HepG2 (cell line): ENCODE data around the gene KATNA1. TPM values are rescaled to one million over a fixed set of nuclear protein-coding genes. Genes with fewer than 3 reads are reported as not detected.

Source experiments
- DNMT1 ChIP-seq: sonication (generic); formaldehyde crosslinking; IDR thresholded peaks from 2 replicates; pipeline ENCODE4 v1.5.1; 2020; ENCODE audit warnings: mild to moderate bottlenecking, missing genetic modification reagents
- POLR2A ChIP-seq, 2 experiments: IDR thresholded peaks; 2 replicates each; pipeline ENCODE4 v1.6.1; 2011; ENCODE audit warnings: low read depth in 2 of 2, low read length in 2 of 2, mild to moderate bottlenecking in 1 of 2, moderate library complexity in 1 of 2; ENCODE audit not compliant: insufficient read depth in 1 of 2
- REL ChIP-seq: sonication (generic); formaldehyde crosslinking; conservative IDR thresholded peaks from 2 replicates; pipeline ENCODE4 v1.8.0; 2022; ENCODE audit warnings: mild to moderate bottlenecking, missing genetic modification reagents, moderate library complexity
- RELA ChIP-seq: sonication (generic); formaldehyde crosslinking; IDR thresholded peaks from 2 replicates; pipeline ENCODE4 v1.4.0; 2020; ENCODE audit warnings: missing genetic modification reagents
- RFXANK ChIP-seq: IDR thresholded peaks from 2 replicates; pipeline ENCODE4 v1.6.1; 2016
- TSC22D2 ChIP-seq: sonication (generic); formaldehyde crosslinking; IDR thresholded peaks from 2 replicates; pipeline ENCODE4 v1.5.1; 2020; ENCODE audit warnings: missing genetic modification reagents, mild to moderate bottlenecking, borderline replicate concordance
- YEATS4 ChIP-seq: sonication (generic); formaldehyde crosslinking; IDR thresholded peaks from 2 replicates; pipeline ENCODE4 v1.4.0; 2020; ENCODE audit warnings: missing genetic modification reagents, borderline replicate concordance
- ZFP37 ChIP-seq: sonication (generic); formaldehyde crosslinking; IDR thresholded peaks from 2 replicates; pipeline ENCODE4 v1.4.0; 2020; ENCODE audit warnings: missing genetic modification reagents, borderline replicate concordance
- ZFP82 ChIP-seq: sonication (generic); formaldehyde crosslinking; IDR thresholded peaks from 2 replicates; pipeline ENCODE4 v1.5.1; 2020; ENCODE audit warnings: mild to moderate bottlenecking, missing genetic modification reagents, borderline replicate concordance
- ZMAT3 ChIP-seq: sonication (generic); formaldehyde crosslinking; conservative IDR thresholded peaks from 2 replicates; pipeline ENCODE4 v1.7.0; 2021; ENCODE audit warnings: missing genetic modification reagents
- ZMYM4 ChIP-seq: sonication (generic); formaldehyde crosslinking; IDR thresholded peaks from 2 replicates; pipeline ENCODE4 v1.8.1; 2023; ENCODE audit warnings: mild to moderate bottlenecking, missing genetic modification reagents
- ZNF205 ChIP-seq: IDR thresholded peaks from 2 replicates; pipeline ENCODE4 v1.6.1; 2018; ENCODE audit warnings: missing biosample characterization, missing genetic modification reagents
- ZNF256 ChIP-seq: sonication (generic); formaldehyde crosslinking; conservative IDR thresholded peaks from 2 replicates; pipeline ENCODE4 v1.4.0; 2020; ENCODE audit warnings: missing genetic modification reagents
- ZNF260 ChIP-seq: sonication (generic); formaldehyde crosslinking; IDR thresholded peaks from 2 replicates; pipeline ENCODE4 v1.4.0; 2020; ENCODE audit warnings: missing genetic modification reagents, low read depth, mild to moderate bottlenecking, borderline replicate concordance
- ZNF331 ChIP-seq: sonication (generic); formaldehyde crosslinking; IDR thresholded peaks from 2 replicates; pipeline ENCODE4 v1.4.0; 2020; ENCODE audit warnings: missing genetic modification reagents
- ZNF343 ChIP-seq: sonication (generic); formaldehyde crosslinking; IDR thresholded peaks from 2 replicates; pipeline ENCODE4 v1.4.0; 2020; ENCODE audit warnings: mild to moderate bottlenecking, missing genetic modification reagents
- ZNF564 ChIP-seq: sonication (generic); formaldehyde crosslinking; IDR thresholded peaks from 2 replicates; pipeline ENCODE4 v1.8.1; 2023; ENCODE audit warnings: mild to moderate bottlenecking, missing genetic modification reagents
- ZNF614 ChIP-seq: IDR thresholded peaks from 2 replicates; pipeline ENCODE4 v1.6.1; 2018; ENCODE audit warnings: missing biosample characterization, missing genetic modification reagents, inconsistent platforms, borderline replicate concordance
- ZNF841 ChIP-seq: sonication (generic); formaldehyde crosslinking; IDR thresholded peaks from 2 replicates; pipeline ENCODE4 v1.8.1; 2023; ENCODE audit warnings: missing genetic modification reagents, borderline replicate concordance
- ZNF878 ChIP-seq: sonication (generic); formaldehyde crosslinking; IDR thresholded peaks from 2 replicates; pipeline ENCODE4 v1.8.1; 2023; ENCODE audit warnings: mild to moderate bottlenecking, missing genetic modification reagents, moderate library complexity
- ZSCAN20 ChIP-seq: sonication (generic); formaldehyde crosslinking; IDR thresholded peaks from 2 replicates; pipeline ENCODE4 v1.4.0; 2020; ENCODE audit warnings: missing genetic modification reagents, mild to moderate bottlenecking, borderline replicate concordance
- polyA plus RNA-seq, 8 experiments: library from polyadenylated mRNA; depleted of rRNA in 3 of 8; stranded (reverse) in 7 of 8; unstranded in 1 of 8; fragments of >200 nt; fragmentation: Illumina TruSeq in 4 of 8; extraction: Trizol in 4 of 8; gene quantifications; 2 replicates each; pipeline versions ENCODE4 v1.2.1 to v1.2.3, GENCODE V29; 2011 to 2016; ENCODE audit warnings: low read depth in 4 of 8, missing spikeins in 1 of 8, mixed read lengths in 1 of 8; ENCODE audit not compliant: insufficient read depth in 1 of 8
- total RNA-seq, 5 experiments: library from RNA; depleted of rRNA; stranded (reverse); fragments of >200 nt; fragmentation: Illumina TruSeq; extraction: Trizol; gene quantifications; 2 replicates each; pipeline ENCODE4 v1.2.3, GENCODE V29; 2016; ENCODE audit warnings: low read depth in 1 of 5
- TF ChIP-seq, protein P1 (sequence below): sonication (generic); formaldehyde crosslinking; IDR thresholded peaks from 2 replicates; pipeline ENCODE4 v1.8.0; 2022; ENCODE audit warnings: missing genetic modification reagents, mild to moderate bottlenecking, borderline replicate concordance
- TF ChIP-seq, protein P2 (sequence below): sonication (generic); formaldehyde crosslinking; IDR thresholded peaks from 2 replicates; pipeline ENCODE4 v1.4.0; 2020; ENCODE audit warnings: missing genetic modification reagents
- TF ChIP-seq, protein P3 (sequence below): sonication (generic); formaldehyde crosslinking; conservative IDR thresholded peaks from 2 replicates; pipeline ENCODE4 v1.4.0; 2020; ENCODE audit warnings: missing genetic modification reagents
- TF ChIP-seq, protein P4 (sequence below): sonication (generic); formaldehyde crosslinking; IDR thresholded peaks from 2 replicates; pipeline ENCODE4 v1.5.0; 2020; ENCODE audit warnings: missing genetic modification reagents
- TF ChIP-seq, protein P5 (sequence below): sonication (generic); formaldehyde crosslinking; IDR thresholded peaks from 2 replicates; pipeline ENCODE4 v1.4.0; 2020; ENCODE audit warnings: missing genetic modification reagents

Gene KATNA1
- total and polyA plus RNA-seq, 2 of the 13 experiments (the other 11 are each of a cell fraction or from before 2014, with no cell fraction given) = 14.8 to 25.3 TPM

DNA sequence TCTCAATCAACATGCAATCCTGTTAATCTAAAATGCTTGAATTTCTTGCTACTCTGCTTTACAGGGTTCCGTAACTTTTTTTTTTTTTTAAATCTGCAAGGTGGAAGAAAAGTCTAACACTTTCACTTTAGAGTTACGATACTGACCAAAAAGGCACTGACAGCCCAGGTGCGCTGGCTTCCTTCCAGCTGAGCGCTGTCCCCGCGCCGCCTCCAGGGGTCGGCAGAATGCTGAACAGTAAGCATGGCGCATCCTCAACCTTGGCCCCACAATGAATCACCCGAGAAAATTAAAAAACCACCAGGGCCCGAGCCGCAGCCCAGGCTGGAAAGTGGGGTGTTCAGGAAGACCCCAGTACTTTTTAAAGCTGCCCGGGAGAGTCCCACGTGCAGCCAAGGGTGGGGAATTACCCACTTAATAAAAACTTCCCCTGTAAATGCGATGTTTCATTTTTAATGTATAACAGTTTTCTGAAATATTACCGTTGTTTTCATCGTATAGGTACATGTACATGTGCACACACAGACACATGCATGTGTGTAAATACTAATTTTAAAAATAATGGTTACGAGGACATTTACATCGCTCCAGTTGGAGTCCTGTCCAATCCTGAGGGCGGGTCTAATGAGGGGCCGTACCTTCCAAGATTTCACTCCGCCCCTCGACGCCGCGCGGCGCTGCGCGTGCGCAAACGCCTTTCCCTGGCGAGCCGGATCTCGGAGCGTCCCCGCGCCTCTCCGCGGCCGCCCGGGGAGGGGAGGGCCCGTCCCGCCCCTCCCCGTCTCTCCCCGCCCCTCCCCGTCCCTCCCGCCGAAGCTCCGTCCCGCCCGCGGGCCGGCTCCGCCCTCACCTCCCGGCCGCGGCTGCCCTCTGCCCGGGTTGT lies 82.7 kb downstream of the KATNA1 start, which contains the start of gene GINM1 (continued):
- TF ChIP-seq, protein P1, sequence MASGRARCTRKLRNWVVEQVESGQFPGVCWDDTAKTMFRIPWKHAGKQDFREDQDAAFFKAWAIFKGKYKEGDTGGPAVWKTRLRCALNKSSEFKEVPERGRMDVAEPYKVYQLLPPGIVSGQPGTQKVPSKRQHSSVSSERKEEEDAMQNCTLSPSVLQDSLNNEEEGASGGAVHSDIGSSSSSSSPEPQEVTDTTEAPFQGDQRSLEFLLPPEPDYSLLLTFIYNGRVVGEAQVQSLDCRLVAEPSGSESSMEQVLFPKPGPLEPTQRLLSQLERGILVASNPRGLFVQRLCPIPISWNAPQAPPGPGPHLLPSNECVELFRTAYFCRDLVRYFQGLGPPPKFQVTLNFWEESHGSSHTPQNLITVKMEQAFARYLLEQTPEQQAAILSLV = no peak
- TF ChIP-seq ZNF564 (CRISPR knock-in tag) (no peak), ZSCAN20 (CRISPR knock-in tag) (no peak; the same call in 1 of the 2 replicates), YEATS4 (CRISPR knock-in tag) (peak; percentile 31), ZNF260 (CRISPR knock-in tag) (no peak), ZNF343 (CRISPR knock-in tag) (no peak), RELA (no peak), ZNF841 (no peak), ZMAT3 (CRISPR knock-in tag) (no peak), ZNF256 (no peak), DNMT1 (CRISPR knock-in tag) (no peak), ZNF331 (CRISPR knock-in tag) (peak; percentile 71; the same call in 1 of the 2 replicates), ZNF205 (0 out of 2 replicates have a peak, but pooled peaks have one; percentile 21), ZFP37 (CRISPR knock-in tag) (no peak), POLR2A (IDR thresholded peaks at IDR 0.05; ENCODE audit: insufficient read depth in 1 of 2, low read depth in 2 of 2, low read length in 2 of 2) (0 out of 4 replicates have a peak, but pooled peaks of 1 of the 2 experiments have one; percentile 6), ZNF878 (CRISPR knock-in tag) (no peak), REL (no peak), ZFP82 (no peak; the same call in 1 of the 2 replicates), ZMYM4 (peak; percentile 50; the same call in 1 of the 2 replicates), TSC22D2 (CRISPR knock-in tag) (peak; percentile 63; the same call in 1 of the 2 replicates), RFXANK (no peak), ZNF614 (peak; percentile 73; the same call in 1 of the 2 replicates)
- TF ChIP-seq, protein P2, sequence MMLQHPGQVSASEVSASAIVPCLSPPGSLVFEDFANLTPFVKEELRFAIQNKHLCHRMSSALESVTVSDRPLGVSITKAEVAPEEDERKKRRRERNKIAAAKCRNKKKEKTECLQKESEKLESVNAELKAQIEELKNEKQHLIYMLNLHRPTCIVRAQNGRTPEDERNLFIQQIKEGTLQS (CRISPR knock-in tag) = no peak
- TF ChIP-seq, protein P3, sequence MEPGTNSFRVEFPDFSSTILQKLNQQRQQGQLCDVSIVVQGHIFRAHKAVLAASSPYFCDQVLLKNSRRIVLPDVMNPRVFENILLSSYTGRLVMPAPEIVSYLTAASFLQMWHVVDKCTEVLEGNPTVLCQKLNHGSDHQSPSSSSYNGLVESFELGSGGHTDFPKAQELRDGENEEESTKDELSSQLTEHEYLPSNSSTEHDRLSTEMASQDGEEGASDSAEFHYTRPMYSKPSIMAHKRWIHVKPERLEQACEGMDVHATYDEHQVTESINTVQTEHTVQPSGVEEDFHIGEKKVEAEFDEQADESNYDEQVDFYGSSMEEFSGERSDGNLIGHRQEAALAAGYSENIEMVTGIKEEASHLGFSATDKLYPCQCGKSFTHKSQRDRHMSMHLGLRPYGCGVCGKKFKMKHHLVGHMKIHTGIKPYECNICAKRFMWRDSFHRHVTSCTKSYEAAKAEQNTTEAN (CRISPR knock-in tag) = 0 out of 2 replicates have a peak, but pooled peaks have one; percentile 22
- TF ChIP-seq, protein P4, sequence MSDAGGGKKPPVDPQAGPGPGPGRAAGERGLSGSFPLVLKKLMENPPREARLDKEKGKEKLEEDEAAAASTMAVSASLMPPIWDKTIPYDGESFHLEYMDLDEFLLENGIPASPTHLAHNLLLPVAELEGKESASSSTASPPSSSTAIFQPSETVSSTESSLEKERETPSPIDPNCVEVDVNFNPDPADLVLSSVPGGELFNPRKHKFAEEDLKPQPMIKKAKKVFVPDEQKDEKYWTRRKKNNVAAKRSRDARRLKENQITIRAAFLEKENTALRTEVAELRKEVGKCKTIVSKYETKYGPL = 0 out of 2 replicates have a peak, but pooled peaks have one; percentile 25
- TF ChIP-seq, protein P5, sequence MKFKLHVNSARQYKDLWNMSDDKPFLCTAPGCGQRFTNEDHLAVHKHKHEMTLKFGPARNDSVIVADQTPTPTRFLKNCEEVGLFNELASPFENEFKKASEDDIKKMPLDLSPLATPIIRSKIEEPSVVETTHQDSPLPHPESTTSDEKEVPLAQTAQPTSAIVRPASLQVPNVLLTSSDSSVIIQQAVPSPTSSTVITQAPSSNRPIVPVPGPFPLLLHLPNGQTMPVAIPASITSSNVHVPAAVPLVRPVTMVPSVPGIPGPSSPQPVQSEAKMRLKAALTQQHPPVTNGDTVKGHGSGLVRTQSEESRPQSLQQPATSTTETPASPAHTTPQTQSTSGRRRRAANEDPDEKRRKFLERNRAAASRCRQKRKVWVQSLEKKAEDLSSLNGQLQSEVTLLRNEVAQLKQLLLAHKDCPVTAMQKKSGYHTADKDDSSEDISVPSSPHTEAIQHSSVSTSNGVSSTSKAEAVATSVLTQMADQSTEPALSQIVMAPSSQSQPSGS = peak; percentile 50
